SK-N-SH treated with all-trans-retinoic acid at 6 μM for 48 hours (cell line): Measurements from ENCODE around the gene BCAS2.

Source experiments
- ATAC-seq: fragments of 200-7000 bp; cut with Tn5 transposase; 3 replicates; pipeline ENCODE4 v1.9.1; 2020; ENCODE audit warnings: mild to moderate bottlenecking, moderate library complexity
- ARNTL ChIP-seq: fragments of 450-650 bp; formaldehyde crosslinking; IDR thresholded peaks from 2 replicates; pipeline ENCODE4 v1.5.0; 2020; ENCODE audit warnings: low read depth, mild to moderate bottlenecking, moderate library complexity, borderline replicate concordance
- BACH2 ChIP-seq: fragments of 250-450 bp; sonication (Bioruptor Pico); IDR thresholded peaks from 2 replicates; pipeline ENCODE4 v1.9.0; 2021; ENCODE audit warnings: mild to moderate bottlenecking, borderline replicate concordance
- CSDC2 ChIP-seq: fragments of 250-450 bp; sonication (Bioruptor Pico); IDR thresholded peaks from 2 replicates; pipeline ENCODE4 v1.5.0; 2020; ENCODE audit warnings: mild to moderate bottlenecking, moderate library complexity
- GLIS3 ChIP-seq: fragments of 250-450 bp; sonication (Bioruptor Pico); IDR thresholded peaks from 2 replicates; pipeline ENCODE4 v1.5.0; 2020; ENCODE audit warnings: mild to moderate bottlenecking, moderate library complexity
- ISL1 ChIP-seq: fragments of 250-450 bp; sonication (Bioruptor Pico); IDR thresholded peaks from 2 replicates; pipeline ENCODE4 v2.1.2; 2022; ENCODE audit warnings: mild to moderate bottlenecking, moderate library complexity
- PPARA ChIP-seq: fragments of 250-450 bp; sonication (Bioruptor Pico); IDR thresholded peaks from 2 replicates; pipeline ENCODE4 v1.5.0; 2020; ENCODE audit warnings: mild to moderate bottlenecking, borderline replicate concordance
- RARB ChIP-seq: fragments of 250-450 bp; sonication (Bioruptor Pico); IDR thresholded peaks from 2 replicates; pipeline ENCODE4 v1.8.0; 2021; ENCODE audit warnings: mild to moderate bottlenecking, moderate library complexity
- SNAI2 ChIP-seq: fragments of 250-450 bp; sonication (Bioruptor Pico); IDR thresholded peaks from 2 replicates; pipeline ENCODE4 v1.5.0; 2020; ENCODE audit warnings: mild to moderate bottlenecking, moderate library complexity
- TCF4 ChIP-seq: fragments of 250-450 bp; sonication (Bioruptor Pico); IDR thresholded peaks from 2 replicates; pipeline ENCODE4 v1.8.0; 2021; ENCODE audit warnings: mild to moderate bottlenecking, moderate library complexity, borderline replicate concordance
- TOX ChIP-seq: fragments of 250-450 bp; sonication (Bioruptor Pico); IDR thresholded peaks from 2 replicates; pipeline ENCODE4 v1.8.0; 2021; ENCODE audit warnings: mild to moderate bottlenecking, moderate library complexity, borderline replicate concordance
- TSHZ2 ChIP-seq: fragments of 250-450 bp; sonication (Bioruptor Pico); IDR thresholded peaks from 2 replicates; pipeline ENCODE4 v1.5.0; 2020; ENCODE audit warnings: mild to moderate bottlenecking, moderate library complexity
- ZFP3 ChIP-seq: fragments of 250-450 bp; sonication (Bioruptor Pico); IDR thresholded peaks from 2 replicates; pipeline ENCODE4 v1.5.0; 2020; ENCODE audit warnings: mild to moderate bottlenecking, moderate library complexity
- ZFP30 ChIP-seq: fragments of 450-650 bp; formaldehyde crosslinking; IDR thresholded peaks from 2 replicates; pipeline ENCODE4 v1.5.0; 2022; ENCODE audit warnings: mild to moderate bottlenecking, moderate library complexity
- ZNF565 ChIP-seq: fragments of 450-650 bp; formaldehyde crosslinking; conservative IDR thresholded peaks from 2 replicates; pipeline ENCODE4 v1.5.0; 2020; ENCODE audit warnings: low read depth, mild to moderate bottlenecking, moderate library complexity
- TF ChIP-seq, protein P1 (sequence below): fragments of 250-450 bp; sonication (Bioruptor Pico); IDR thresholded peaks from 2 replicates; pipeline ENCODE4 v1.8.0; 2020; ENCODE audit warnings: mild to moderate bottlenecking, moderate library complexity, borderline replicate concordance
- TF ChIP-seq, protein P2 (sequence below): fragments of 250-450 bp; sonication (Bioruptor Pico); IDR thresholded peaks from 2 replicates; pipeline ENCODE4 v1.5.1; 2021; ENCODE audit warnings: mild to moderate bottlenecking, moderate library complexity
- TF ChIP-seq, protein P3 (sequence below): fragments of 250-450 bp; sonication (Bioruptor Pico); IDR thresholded peaks from 2 replicates; pipeline ENCODE4 v1.5.1; 2020; ENCODE audit warnings: low read depth, mild to moderate bottlenecking, moderate library complexity

The BCAS2 gene

DNA sequence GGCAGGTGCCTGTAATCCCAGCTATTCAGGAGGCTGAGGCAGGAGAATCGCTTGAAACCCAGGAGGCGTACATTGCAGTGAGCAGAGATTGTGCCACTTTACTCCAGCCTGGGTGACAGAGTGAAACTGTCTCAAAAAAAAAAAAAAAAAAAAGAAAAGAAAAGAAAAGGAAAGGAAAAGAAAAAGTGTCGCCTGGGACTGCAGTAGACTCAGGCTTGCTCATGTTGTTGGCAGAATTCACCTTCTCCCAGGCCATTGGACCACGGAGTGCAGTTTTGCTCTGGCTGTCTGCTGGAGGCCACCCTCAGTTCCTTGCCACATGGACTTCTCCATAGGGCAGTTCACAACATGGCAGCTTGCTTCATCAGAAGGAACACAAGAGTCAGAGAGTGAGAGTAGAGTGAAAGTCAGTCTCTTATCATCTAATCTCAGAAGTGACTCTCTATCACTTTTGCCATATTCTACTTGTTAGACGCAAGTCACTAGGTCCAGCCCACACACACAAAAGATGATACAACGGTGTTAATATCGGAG lies 29.2 kb downstream of the BCAS2 start:
- no peak for TF ChIP-seq ZNF565 (CRISPR knock-in tag)
- TF ChIP-seq, protein P1, sequence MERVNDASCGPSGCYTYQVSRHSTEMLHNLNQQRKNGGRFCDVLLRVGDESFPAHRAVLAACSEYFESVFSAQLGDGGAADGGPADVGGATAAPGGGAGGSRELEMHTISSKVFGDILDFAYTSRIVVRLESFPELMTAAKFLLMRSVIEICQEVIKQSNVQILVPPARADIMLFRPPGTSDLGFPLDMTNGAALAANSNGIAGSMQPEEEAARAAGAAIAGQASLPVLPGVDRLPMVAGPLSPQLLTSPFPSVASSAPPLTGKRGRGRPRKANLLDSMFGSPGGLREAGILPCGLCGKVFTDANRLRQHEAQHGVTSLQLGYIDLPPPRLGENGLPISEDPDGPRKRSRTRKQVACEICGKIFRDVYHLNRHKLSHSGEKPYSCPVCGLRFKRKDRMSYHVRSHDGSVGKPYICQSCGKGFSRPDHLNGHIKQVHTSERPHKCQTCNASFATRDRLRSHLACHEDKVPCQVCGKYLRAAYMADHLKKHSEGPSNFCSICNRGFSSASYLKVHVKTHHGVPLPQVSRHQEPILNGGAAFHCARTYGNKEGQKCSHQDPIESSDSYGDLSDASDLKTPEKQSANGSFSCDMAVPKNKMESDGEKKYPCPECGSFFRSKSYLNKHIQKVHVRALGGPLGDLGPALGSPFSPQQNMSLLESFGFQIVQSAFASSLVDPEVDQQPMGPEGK, result no peak
- TF ChIP-seq PPARA (CRISPR knock-in tag), result no peak
- no peak for TF ChIP-seq GLIS3 (CRISPR knock-in tag)
- no peak for TF ChIP-seq ZFP30
- no peak for TF ChIP-seq ARNTL (CRISPR knock-in tag)
- no peak for TF ChIP-seq ISL1 (CRISPR knock-in tag)
- TF ChIP-seq SNAI2 (CRISPR knock-in tag), result no peak
- TF ChIP-seq, protein P2, sequence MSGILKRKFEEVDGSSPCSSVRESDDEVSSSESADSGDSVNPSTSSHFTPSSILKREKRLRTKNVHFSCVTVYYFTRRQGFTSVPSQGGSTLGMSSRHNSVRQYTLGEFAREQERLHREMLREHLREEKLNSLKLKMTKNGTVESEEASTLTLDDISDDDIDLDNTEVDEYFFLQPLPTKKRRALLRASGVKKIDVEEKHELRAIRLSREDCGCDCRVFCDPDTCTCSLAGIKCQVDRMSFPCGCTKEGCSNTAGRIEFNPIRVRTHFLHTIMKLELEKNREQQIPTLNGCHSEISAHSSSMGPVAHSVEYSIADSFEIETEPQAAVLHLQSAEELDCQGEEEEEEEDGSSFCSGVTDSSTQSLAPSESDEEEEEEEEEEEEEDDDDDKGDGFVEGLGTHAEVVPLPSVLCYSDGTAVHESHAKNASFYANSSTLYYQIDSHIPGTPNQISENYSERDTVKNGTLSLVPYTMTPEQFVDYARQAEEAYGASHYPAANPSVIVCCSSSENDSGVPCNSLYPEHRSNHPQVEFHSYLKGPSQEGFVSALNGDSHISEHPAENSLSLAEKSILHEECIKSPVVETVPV (CRISPR knock-in tag), result no peak
- TF ChIP-seq TOX (CRISPR knock-in tag), result no peak
- no peak for TF ChIP-seq TCF4
- TF ChIP-seq, all 23 proteins: peak for 0
- no peak for ATAC-seq

DNA sequence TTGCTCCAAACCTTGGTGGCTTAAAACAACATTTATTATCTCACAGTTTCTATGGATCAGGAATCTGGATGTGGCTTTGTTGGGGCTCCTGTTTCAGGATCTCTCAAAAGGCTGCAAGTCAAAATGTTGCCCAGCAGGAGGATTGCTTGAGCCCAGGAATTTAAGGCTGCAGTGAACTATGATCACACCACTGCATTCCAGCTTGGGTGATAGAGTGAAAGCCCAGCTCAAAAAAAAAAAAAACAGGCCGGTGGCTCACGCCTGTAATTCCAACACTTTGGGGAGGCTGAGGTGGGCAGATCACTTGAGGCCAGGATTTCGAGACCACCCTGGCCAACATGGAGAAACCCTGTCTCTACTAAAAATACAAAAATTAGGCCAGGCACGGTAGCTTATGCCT lies 30.0 kb downstream of the BCAS2 start:
- no peak for ATAC-seq
- TF ChIP-seq CSDC2 (CRISPR knock-in tag) (no peak), BACH2 (no peak), ZNF565 (CRISPR knock-in tag) (no peak), PPARA (CRISPR knock-in tag) (no peak), ZFP3 (no peak), TCF4 (no peak)

GRCh38 chr1:114550336-114550735 lies 31.1 kb downstream of the BCAS2 start:
- ATAC-seq, result no peak
- TF ChIP-seq TSHZ2 (CRISPR knock-in tag), result no peak
- no peak for TF ChIP-seq TCF4
- TF ChIP-seq, protein P3, sequence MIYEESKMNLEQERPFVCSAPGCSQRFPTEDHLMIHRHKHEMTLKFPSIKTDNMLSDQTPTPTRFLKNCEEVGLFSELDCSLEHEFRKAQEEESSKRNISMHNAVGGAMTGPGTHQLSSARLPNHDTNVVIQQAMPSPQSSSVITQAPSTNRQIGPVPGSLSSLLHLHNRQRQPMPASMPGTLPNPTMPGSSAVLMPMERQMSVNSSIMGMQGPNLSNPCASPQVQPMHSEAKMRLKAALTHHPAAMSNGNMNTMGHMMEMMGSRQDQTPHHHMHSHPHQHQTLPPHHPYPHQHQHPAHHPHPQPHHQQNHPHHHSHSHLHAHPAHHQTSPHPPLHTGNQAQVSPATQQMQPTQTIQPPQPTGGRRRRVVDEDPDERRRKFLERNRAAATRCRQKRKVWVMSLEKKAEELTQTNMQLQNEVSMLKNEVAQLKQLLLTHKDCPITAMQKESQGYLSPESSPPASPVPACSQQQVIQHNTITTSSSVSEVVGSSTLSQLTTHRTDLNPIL (CRISPR knock-in tag), result no peak
- TF ChIP-seq ISL1 (CRISPR knock-in tag), result no peak
- no peak for TF ChIP-seq RARB (CRISPR knock-in tag)
- no peak for TF ChIP-seq ZFP30
- TF ChIP-seq, protein P1, result no peak
- TF ChIP-seq PPARA (CRISPR knock-in tag), result no peak

- no peak for ATAC-seq
- TF ChIP-seq TOX (CRISPR knock-in tag), result no peak
- no peak for TF ChIP-seq TSHZ2 (CRISPR knock-in tag)
- TF ChIP-seq, protein P3 (CRISPR knock-in tag), result no peak
- no peak for TF ChIP-seq TCF4
Measured at GRCh38 chr1:114549137-114549536, 32.3 kb downstream of the BCAS2 start.
